Activated T-helper 2 cell treated with anti-CD3 and anti-CD28 coated beads, Interferon-gamma antibody, Interleukin-2, Interleukin-4, amounts not matched to agents 10 μg/mL and 5 μg/mL and 100 μg/mL, durations not matched to agents 14 hours and 24 hours and 36 hours (primary cell): ENCODE results near the gene PRKG1. TPM values are rescaled to one million over a fixed set of nuclear protein-coding genes. Genes with fewer than 3 reads are reported as not detected.

Source experiments
- DNase-seq: peaks from one replicate; pipeline ENCODE4 v3.0.0; 2021; ENCODE audit warnings: low spot score
- H3K27ac Mint-ChIP-seq: one replicate; pipeline ENCODE4 v1.8.0; 2021; ENCODE audit warnings: mixed read lengths
- H3K27me3 Mint-ChIP-seq: one replicate; pipeline ENCODE4 v1.8.0; 2021; ENCODE audit warnings: low read depth, mixed read lengths
- H3K36me3 Mint-ChIP-seq: one replicate; pipeline ENCODE4 v1.8.0; 2021; ENCODE audit warnings: low read depth, mixed read lengths
- H3K4me1 Mint-ChIP-seq: one replicate; pipeline ENCODE4 v1.8.0; 2021; ENCODE audit warnings: low read depth, mixed read lengths
- H3K4me3 Mint-ChIP-seq: one replicate; pipeline ENCODE4 v1.8.0; 2021; ENCODE audit warnings: low read depth, mild to moderate bottlenecking, moderate library complexity, mixed read lengths
- H3K9me3 Mint-ChIP-seq: one replicate; pipeline ENCODE4 v1.8.0; 2021; ENCODE audit warnings: mixed read lengths
- intact Hi-C: fragments of 100-400 bp; cut with micrococcal nuclease; formaldehyde crosslinking; loops from one replicate; pipeline ENCODE4 v1.15.1; 2023
- total RNA-seq: library from RNA; stranded (reverse); gene quantifications from 2 replicates; pipeline ENCODE4 v1.2.3, GENCODE V29; 2022

Gene PRKG1
- total RNA-seq, 1 donor from 2014 or later: not detected

DNA sequence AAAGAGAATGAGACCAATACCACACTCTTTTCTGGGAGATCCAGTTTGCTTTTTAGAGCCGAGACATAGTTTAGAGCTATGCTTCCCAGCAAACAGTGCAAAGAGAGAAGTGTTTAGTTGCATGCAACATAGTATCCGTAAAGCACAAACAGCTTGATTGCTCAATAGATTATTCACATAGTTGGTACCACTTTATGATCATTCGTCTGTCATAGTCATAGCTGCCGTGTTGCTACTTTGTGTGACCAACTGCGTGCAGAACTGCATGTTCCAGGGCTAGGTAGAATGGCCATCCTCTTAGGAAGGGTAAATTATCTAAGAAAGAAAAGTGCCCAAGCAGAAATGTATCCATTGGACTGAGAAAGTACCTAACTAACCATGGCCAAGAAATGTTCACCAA is 1036.3 kb downstream of the PRKG1 start:
- DNase-seq: no peak
- Mint-ChIP-seq H3K36me3 (no peaks in the 10 kb centered on the region), H3K27ac (no peak overlapping the region), H3K4me3 (no peak overlapping the region), H3K4me1 (no peaks in the 10 kb centered on the region), H3K27me3 (no peaks in the 10 kb centered on the region), H3K9me3 (no peaks in the 10 kb centered on the region)
- intact Hi-C loops: no loop called here

DNA sequence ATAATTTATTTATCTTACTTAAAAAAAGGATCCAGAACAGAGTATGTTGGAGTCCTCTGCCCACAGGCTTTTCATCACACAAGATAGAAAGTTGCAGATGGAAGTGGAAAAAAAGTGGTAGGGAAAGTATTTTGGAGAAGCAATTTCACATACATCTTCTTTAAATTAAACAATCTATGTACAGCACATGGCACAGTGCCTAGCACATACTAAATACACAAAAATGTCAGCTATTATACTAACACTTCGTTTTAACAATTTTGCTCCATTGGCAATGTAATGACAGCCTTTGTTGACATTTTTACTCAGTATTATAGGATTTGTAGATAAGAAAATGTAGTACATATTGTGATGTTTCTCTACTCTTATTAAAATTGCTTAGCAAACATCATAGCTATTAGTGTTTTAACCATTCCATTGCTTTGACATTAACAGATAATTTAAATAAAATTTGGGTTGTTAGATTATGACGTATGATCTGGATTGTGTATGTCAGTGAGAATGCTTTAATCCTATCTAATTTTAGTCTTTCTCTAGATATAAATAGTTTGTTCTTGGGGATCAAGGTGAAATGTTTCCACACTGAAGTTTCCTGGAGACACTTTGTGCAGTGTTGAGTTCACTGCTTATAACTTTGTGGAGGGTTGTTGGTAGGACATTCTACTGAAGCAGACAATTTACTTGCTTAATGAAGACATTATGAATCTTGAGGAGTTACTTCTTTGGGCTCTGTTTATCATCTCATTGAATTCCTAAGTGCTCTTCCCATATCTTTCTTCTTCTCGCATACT is 1037.0 kb downstream of the PRKG1 start:
- intact Hi-C loops: no loop called here

DNA sequence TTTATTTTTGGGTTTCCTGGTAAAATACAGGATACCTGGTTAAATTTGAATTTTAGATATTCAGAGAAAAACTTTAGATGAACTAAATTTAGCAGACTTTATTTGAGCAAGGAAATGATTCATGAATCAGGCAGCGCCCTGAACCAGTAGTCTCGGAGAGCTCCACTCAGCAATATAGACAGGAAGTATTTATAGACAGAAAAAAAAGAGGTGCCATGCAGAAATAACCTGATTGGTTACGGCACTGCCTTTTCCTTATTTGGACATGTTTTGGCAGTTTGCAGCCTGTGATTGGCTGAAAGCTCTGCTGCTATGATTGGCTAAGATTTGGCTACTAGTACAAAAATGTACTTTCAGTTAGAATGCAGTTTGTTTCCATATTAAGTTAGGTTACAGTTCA is 1041.5 kb downstream of the PRKG1 start:
- intact Hi-C loops: no loop called here
- Mint-ChIP-seq H3K4me1 (no peaks in the 10 kb centered on the region), H3K36me3 (no peaks in the 10 kb centered on the region), H3K27me3 (no peaks in the 10 kb centered on the region), H3K9me3 (no peaks in the 10 kb centered on the region), H3K27ac (no peak overlapping the region), H3K4me3 (no peak overlapping the region)
- no peak for DNase-seq

More for the DNA sequence above, 1037.0 kb downstream of the PRKG1 start:
- H3K27ac Mint-ChIP-seq: no peak overlapping the region
- no peaks in the 10 kb centered on the region for H3K4me1 Mint-ChIP-seq
- no peak overlapping the region for H3K4me3 Mint-ChIP-seq
- H3K36me3 Mint-ChIP-seq: no peaks in the 10 kb centered on the region
- no peaks in the 10 kb centered on the region for H3K27me3 Mint-ChIP-seq
- no peak for DNase-seq
- no peaks in the 10 kb centered on the region for H3K9me3 Mint-ChIP-seq

DNA sequence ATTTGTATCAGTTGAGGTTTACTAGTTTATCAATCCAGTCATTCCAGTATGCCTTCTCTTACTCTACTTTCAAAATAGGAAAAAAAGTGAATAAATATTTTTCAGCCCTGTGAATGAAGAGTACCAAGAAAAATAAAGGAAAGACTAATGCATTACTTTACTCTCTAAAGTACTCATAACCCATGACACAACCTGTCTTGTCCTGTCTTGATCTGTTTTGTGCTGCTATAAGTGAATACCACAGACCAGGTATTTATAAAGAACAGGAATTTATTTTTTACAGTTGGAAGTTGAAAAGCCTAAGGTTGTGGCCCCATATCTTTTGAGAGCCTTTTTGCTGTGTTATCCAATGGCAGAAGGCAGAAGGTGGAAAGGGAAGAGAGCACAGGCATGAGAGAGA is 1045.2 kb downstream of the PRKG1 start:
- Mint-ChIP-seq H3K4me1 (no peaks in the 10 kb centered on the region), H3K36me3 (no peaks in the 10 kb centered on the region), H3K9me3 (no peaks in the 10 kb centered on the region), H3K4me3 (no peak overlapping the region), H3K27ac (no peak overlapping the region), H3K27me3 (no peaks in the 10 kb centered on the region)
- intact Hi-C loops: no loop called here
- DNase-seq: no peak

DNA sequence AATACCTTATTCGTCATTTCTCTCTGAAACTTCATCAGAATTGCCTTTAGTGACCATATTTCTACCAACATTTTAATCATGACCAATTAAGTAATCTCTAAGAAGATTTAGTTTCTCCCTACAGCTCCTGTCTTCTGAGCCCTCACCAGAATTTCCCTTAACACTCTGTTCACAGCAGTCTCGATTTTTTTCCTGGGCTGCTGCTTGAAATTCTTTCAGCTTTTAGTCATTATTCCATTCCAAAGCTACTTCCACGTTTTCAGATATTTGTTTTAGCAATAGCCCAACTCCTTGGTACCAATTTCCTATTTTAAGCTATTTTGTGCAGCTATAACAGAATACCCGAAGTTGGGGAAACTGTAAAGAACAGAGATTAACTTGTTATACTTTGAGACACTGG is 1047.4 kb downstream of the PRKG1 start:
- no peak overlapping the region for H3K27ac Mint-ChIP-seq
- H3K27me3 Mint-ChIP-seq: no peaks in the 10 kb centered on the region
- intact Hi-C loops: no loop called here
- no peaks in the 10 kb centered on the region for H3K4me1 Mint-ChIP-seq
- H3K9me3 Mint-ChIP-seq: no peaks in the 10 kb centered on the region
- H3K36me3 Mint-ChIP-seq: no peaks in the 10 kb centered on the region
- DNase-seq: no peak
- H3K4me3 Mint-ChIP-seq: no peak overlapping the region

DNA sequence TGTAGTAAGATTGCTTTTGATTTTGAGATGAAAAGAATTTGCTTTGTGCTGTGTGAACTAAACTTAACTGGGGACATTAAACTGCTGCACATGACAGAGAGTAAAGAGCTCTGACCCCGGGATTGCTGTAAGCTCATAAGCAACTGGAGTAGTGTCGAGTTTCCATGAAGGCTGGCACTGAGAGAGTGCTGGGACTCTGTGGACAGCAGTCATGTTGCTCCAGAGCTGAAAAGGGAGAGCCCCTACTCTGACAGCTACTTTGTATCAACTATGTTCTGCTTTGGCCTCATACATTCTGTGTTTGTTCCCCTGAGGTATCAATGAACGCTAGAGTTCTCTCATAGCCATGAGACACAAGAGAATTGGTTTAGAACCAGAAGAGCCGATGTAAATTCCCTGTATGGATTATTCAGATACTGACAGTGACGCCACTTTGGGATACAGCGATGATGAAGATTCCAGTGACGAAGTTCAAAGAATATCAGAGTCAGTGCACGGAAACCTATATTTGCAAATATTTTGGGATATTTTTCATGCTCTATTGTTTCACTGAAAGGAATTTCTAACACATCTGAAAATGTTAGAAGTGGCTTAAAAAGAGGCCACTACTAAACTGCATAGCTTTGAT is 1053.9 kb downstream of the PRKG1 start:
- H3K27me3 Mint-ChIP-seq: no peaks in the 10 kb centered on the region
- no peaks in the 10 kb centered on the region for H3K9me3 Mint-ChIP-seq
- intact Hi-C loops: no loop called here
- H3K27ac Mint-ChIP-seq: no peak overlapping the region
- H3K4me1 Mint-ChIP-seq: no peaks in the 10 kb centered on the region
- H3K36me3 Mint-ChIP-seq: no peaks in the 10 kb centered on the region
- no peak overlapping the region for H3K4me3 Mint-ChIP-seq
- no peak for DNase-seq

DNA sequence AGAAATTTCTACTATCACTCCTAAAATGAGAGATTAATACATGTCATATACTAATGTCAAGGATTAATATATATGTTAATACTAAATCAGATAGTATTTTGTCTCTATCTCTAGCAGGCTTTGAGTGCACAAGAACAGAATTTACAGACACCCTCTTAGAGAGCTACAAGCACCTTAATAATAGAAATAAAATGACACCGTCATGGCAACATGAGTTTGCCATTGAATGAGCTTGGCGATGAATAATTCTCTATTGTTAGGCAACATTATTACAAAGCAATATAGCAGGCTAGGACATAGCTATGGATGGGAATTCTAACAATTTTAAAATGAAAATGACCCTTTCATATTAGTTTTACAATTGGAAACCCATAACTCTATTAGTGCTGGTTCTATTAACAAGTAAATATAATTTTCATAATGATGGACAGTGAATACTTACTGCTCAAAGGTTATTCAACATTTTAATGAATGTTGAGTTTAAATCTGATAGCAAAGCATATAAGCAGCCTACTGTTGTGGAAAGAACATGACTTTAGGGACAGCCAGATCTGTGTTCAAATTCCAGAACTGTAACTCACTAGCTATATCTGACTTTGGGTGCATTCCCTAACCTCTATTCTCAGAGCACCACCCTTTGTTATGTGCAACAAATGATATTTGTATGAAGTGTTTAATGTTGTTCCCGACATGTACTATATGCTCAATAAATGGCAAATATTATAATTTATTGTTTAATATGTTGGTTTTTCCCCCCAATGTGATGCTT is 1055.3 kb downstream of the PRKG1 start:
- no peak for DNase-seq
- intact Hi-C loops: no loop called here
- no peaks in the 10 kb centered on the region for H3K4me1 Mint-ChIP-seq
- H3K27me3 Mint-ChIP-seq: no peaks in the 10 kb centered on the region
- H3K36me3 Mint-ChIP-seq: no peaks in the 10 kb centered on the region
- H3K9me3 Mint-ChIP-seq: no peaks in the 10 kb centered on the region
- H3K4me3 Mint-ChIP-seq: no peak overlapping the region
- H3K27ac Mint-ChIP-seq: no peak overlapping the region

DNA sequence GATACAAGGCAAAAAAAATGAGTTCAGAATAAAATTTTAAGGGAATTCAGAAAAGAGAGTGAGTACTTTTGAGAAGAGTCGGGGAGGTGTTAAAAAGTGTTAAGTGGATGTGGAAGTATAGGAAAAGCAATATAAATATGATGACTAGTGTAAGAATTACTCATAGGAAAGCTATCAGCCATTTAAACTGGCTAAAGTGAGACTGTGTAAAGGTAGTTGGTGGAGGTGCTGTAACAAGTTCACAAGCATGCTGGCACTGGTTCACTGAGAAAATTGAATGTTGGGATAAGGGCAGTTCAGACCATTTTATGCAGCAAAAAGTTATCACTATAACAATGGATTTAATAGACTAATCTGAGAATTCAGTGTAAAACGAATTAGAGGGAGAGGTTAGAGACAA is 1060.8 kb downstream of the PRKG1 start:
- DNase-seq: no peak

DNA sequence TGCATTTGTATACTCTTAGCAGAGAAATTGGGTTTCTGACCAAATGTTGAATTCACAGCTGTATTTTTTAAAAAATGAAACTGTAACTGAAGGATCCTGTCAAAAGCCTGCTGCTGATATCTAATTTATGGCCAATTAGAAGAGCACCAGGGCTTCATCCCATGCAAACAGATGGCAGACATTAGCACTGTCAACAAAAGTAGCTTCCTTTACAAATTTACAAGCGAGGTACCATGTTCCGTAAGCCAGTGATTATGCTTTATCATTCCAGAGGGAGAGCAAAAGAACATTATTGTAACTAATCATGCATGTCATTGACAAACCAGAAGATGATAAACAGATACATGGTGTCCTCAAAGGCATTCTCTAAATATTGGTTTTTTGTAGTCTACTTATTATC is 1062.6 kb downstream of the PRKG1 start:
- intact Hi-C loops: no loop called here
- DNase-seq: no peak
- no peaks in the 10 kb centered on the region for H3K9me3 Mint-ChIP-seq
- no peaks in the 10 kb centered on the region for H3K36me3 Mint-ChIP-seq
- H3K4me3 Mint-ChIP-seq: no peak overlapping the region
- no peaks in the 10 kb centered on the region for H3K4me1 Mint-ChIP-seq
- H3K27ac Mint-ChIP-seq: no peak overlapping the region
- H3K27me3 Mint-ChIP-seq: no peaks in the 10 kb centered on the region

More for the DNA sequence above, 1060.8 kb downstream of the PRKG1 start:
- H3K9me3 Mint-ChIP-seq: no peaks in the 10 kb centered on the region
- no peaks in the 10 kb centered on the region for H3K27me3 Mint-ChIP-seq
- H3K27ac Mint-ChIP-seq: no peak overlapping the region
- intact Hi-C loops: no loop called here
- H3K36me3 Mint-ChIP-seq: no peaks in the 10 kb centered on the region
- no peaks in the 10 kb centered on the region for H3K4me1 Mint-ChIP-seq
- H3K4me3 Mint-ChIP-seq: no peak overlapping the region

DNA sequence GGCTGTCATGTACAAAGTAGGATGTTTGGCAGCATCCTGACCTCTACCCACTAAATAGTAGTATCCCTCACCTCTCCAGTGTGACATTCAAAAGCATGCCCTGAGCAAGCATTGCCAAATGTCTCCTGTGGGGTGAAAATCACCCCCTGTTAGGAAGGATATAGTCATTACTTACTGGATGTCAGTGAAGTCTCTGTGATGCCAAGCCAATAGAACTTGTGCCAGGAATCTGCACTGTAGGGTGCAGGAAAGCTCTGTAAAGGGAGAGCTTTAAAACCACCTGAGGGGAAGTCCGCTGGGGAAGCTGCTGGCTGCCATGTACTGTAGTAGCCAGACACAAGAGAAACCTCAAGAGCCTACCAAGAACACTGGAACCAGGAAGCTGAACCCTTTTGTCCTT is 1069.1 kb downstream of the PRKG1 start:
- no peak overlapping the region for H3K4me3 Mint-ChIP-seq
- H3K4me1 Mint-ChIP-seq: no peaks in the 10 kb centered on the region
- no peaks in the 10 kb centered on the region for H3K9me3 Mint-ChIP-seq
- no peaks in the 10 kb centered on the region for H3K27me3 Mint-ChIP-seq
- H3K36me3 Mint-ChIP-seq: no peaks in the 10 kb centered on the region
- intact Hi-C loops: no loop called here
- no peak overlapping the region for H3K27ac Mint-ChIP-seq
- no peak for DNase-seq

DNA sequence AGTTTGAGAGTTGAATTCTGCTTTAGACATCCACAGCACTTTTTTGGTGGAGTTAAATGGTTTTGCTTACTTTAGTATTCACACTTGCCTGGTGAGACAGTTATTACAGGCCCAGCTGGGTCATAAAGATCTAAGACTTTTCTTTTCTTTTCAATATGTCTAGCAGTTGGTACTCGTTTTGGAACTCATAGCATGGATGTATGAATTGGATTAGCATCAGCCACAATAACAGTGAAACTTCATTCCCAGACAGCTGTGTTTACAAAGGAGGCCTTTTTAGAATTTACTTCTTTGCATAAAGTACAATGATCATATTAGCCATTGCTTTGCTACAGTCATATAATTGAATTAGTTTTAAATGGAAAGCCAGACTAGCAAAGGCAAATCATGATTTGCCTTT is 1071.3 kb downstream of the PRKG1 start:
- Mint-ChIP-seq H3K27ac (no peak overlapping the region), H3K9me3 (no peaks in the 10 kb centered on the region), H3K4me3 (no peak overlapping the region), H3K36me3 (no peaks in the 10 kb centered on the region), H3K4me1 (no peaks in the 10 kb centered on the region), H3K27me3 (no peaks in the 10 kb centered on the region)
- no peak for DNase-seq
- intact Hi-C loops: no loop called here

DNA sequence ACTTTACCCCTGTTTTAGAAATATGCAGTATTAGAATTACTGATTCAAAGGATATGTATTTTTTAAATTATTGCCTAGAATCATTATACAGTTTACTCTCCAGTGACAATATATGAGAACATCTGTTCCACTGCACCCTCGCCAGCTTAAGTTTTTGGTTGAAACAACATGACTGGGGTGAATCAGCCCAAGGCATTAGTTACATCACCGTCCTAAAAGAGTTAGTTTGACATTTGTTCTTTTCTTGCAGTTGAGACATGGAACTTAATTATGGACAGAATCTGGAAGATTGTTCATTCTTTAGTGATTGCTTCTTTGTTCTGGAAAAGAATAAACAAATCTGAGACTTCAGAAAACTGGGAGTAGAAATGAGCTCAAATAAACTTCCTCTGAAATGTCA is 1072.5 kb downstream of the PRKG1 start:
- Mint-ChIP-seq H3K27me3 (no peaks in the 10 kb centered on the region), H3K27ac (no peak overlapping the region), H3K9me3 (no peaks in the 10 kb centered on the region), H3K4me3 (no peak overlapping the region), H3K4me1 (no peaks in the 10 kb centered on the region), H3K36me3 (no peaks in the 10 kb centered on the region)
- intact Hi-C loops: no loop called here
- no peak for DNase-seq

DNA sequence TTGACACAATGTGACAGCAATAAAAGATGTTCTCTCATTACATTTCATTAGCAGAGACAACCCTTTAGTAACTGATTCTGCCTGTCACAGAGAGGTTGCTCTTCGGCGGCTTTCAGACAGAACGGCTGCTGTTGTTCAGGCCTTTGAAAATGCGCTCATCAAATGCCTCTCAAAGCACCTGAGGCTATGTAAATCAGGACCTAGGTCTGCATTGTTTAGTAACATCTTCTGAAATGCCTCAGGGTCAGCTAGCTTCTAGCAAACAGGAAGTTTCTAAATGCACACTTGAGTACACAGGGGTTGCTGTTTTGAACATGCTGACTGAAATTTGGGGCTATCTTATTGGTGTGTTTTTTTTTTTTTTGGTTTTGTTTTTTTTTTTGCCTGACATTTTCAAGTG is 1096.5 kb downstream of the PRKG1 start:
- no peaks in the 10 kb centered on the region for H3K9me3 Mint-ChIP-seq
- no peak overlapping the region for H3K27ac Mint-ChIP-seq
- no peak overlapping the region for H3K4me3 Mint-ChIP-seq
- DNase-seq: no peak
- intact Hi-C loops: no loop called here
- H3K36me3 Mint-ChIP-seq: no peaks in the 10 kb centered on the region
- H3K4me1 Mint-ChIP-seq: no peaks in the 10 kb centered on the region
- H3K27me3 Mint-ChIP-seq: no peaks in the 10 kb centered on the region
